ENCODE measurements around the gene ADSS2.
"Not testable (repeated sequence)": the region's sequence is repeated elsewhere in the genome, so short reads cannot be mapped to it uniquely, and the experiment has no call there.

The ADSS2 gene

GRCh38 chr1:244395965-244396364, 55.7 kb downstream of the ADSS2 start:
- no peak for DNase-seq (ENCODE audit: low spot score)

- DNase-seq (ENCODE audit: low spot score): no peak
Observed at GRCh38 chr1:244394826-244395765, 56.6 kb downstream of the ADSS2 start.

GRCh38 chr1:244394346-244394745, 57.4 kb downstream of the ADSS2 start:
- DNase-seq (ENCODE audit: low spot score): no peak

- DNase-seq (ENCODE audit: low spot score): no peak
Observed at GRCh38 chr1:244393604-244394176, 58.0 kb downstream of the ADSS2 start.

- no peak for DNase-seq (ENCODE audit: low spot score)
Observed at GRCh38 chr1:244391761-244392160, 59.9 kb downstream of the ADSS2 start.

GRCh38 chr1:244388961-244389360, 62.7 kb downstream of the ADSS2 start:
- DNase-seq (ENCODE audit: low spot score): no peak

- no peak for DNase-seq (ENCODE audit: low spot score)
Observed at GRCh38 chr1:244387415-244387814, 64.3 kb downstream of the ADSS2 start.

GRCh38 chr1:244386595-244386994, 65.1 kb downstream of the ADSS2 start:
- no peak for DNase-seq (ENCODE audit: low spot score)

GRCh38 chr1:244384066-244384465, 67.6 kb downstream of the ADSS2 start:
- DNase-seq (ENCODE audit: low spot score): no peak

- no peak for DNase-seq (ENCODE audit: low spot score)
Observed at GRCh38 chr1:244383278-244383884, 68.3 kb downstream of the ADSS2 start.

GRCh38 chr1:244381878-244382565, 69.7 kb downstream of the ADSS2 start:
- DNase-seq (ENCODE audit: low spot score): no peak

- no peak for DNase-seq (ENCODE audit: low spot score)
Observed at GRCh38 chr1:244376126-244376525, 75.6 kb downstream of the ADSS2 start.

- no peak for DNase-seq (ENCODE audit: low spot score)
Observed at GRCh38 chr1:244375051-244375450, 76.7 kb downstream of the ADSS2 start.

GRCh38 chr1:244374484-244374883, 77.2 kb downstream of the ADSS2 start:
- DNase-seq (ENCODE audit: low spot score): not testable (repeated sequence)

- DNase-seq (ENCODE audit: low spot score): no peak
Observed at GRCh38 chr1:244371242-244372141, 80.2 kb downstream of the ADSS2 start.

GRCh38 chr1:244370060-244370637, 81.6 kb downstream of the ADSS2 start:
- DNase-seq (ENCODE audit: low spot score): no peak

- no peak for DNase-seq (ENCODE audit: low spot score)
Observed at GRCh38 chr1:244369256-244370057, 82.3 kb downstream of the ADSS2 start.

- DNase-seq (ENCODE audit: low spot score): no peak
Observed at GRCh38 chr1:244368279-244368678, 83.4 kb downstream of the ADSS2 start.

- DNase-seq (ENCODE audit: low spot score): no peak
Observed at GRCh38 chr1:244367399-244368114, 84.2 kb downstream of the ADSS2 start.

Data from Ammon's horn (tissue), 1 donor.